MCF 10A (cell line): ENCODE results near the gene TMCO6. TPM values are rescaled to one million over a fixed set of nuclear protein-coding genes. Genes with fewer than 3 reads are reported as not detected.

Experiments
- BruUV-seq: library from RNA; stranded (reverse); fragments of 400-500 nt; replicated peaks from 2 replicates; lab custom pipeline; 2021; lab: Mats Ljungman, UMichigan
- CTCF ChIA-PET: fragments of 300-600 bp; sonication (Branson Sonifier 250); formaldehyde crosslinking; extraction: SDS; loops from one replicate; lab custom pipeline; 2021; ENCODE audit warnings: antibody characterized with exemption, inconsistent platforms; lab: Yijun Ruan, JAX
- POLR2A ChIA-PET: fragments of 300-600, 350-650 bp; sonication (Branson Sonifier 250); formaldehyde crosslinking; extraction: SDS; loops from one replicate; lab custom pipeline; 2020; ENCODE audit warnings: antibody characterized with exemption, inconsistent platforms; lab: Yijun Ruan, JAX
- DNase-seq: peaks from one replicate; pipeline ENCODE4 v3.0.0-alpha.2; 2018; ENCODE audit not compliant: unreplicated experiment
- H3K27ac Mint-ChIP-seq: one replicate; pipeline ENCODE4 v1.8.0; 2022; ENCODE audit warnings: mild to moderate bottlenecking, low read depth, mixed read lengths; ENCODE audit not compliant: unreplicated experiment
- H3K27me3 Mint-ChIP-seq: one replicate; pipeline ENCODE4 v1.8.0; 2022; ENCODE audit warnings: mixed read lengths; ENCODE audit not compliant: insufficient read depth, unreplicated experiment
- H3K36me3 Mint-ChIP-seq: one replicate; pipeline ENCODE4 v1.8.0; 2022; ENCODE audit warnings: mild to moderate bottlenecking, moderate library complexity, mixed read lengths; ENCODE audit not compliant: insufficient read depth, unreplicated experiment
- H3K4me1 Mint-ChIP-seq: one replicate; pipeline ENCODE4 v1.8.0; 2022; ENCODE audit warnings: mixed read lengths; ENCODE audit not compliant: insufficient read depth, unreplicated experiment
- H3K4me3 Mint-ChIP-seq: one replicate; pipeline ENCODE4 v1.8.0; 2022; ENCODE audit warnings: mild to moderate bottlenecking, moderate library complexity, mixed read lengths; ENCODE audit not compliant: unreplicated experiment
- H3K9me3 Mint-ChIP-seq: one replicate; pipeline ENCODE4 v1.8.0; 2022; ENCODE audit warnings: mixed read lengths; ENCODE audit not compliant: unreplicated experiment
- CTCF ChIP-seq: fragments of 200-600 bp; IDR thresholded peaks from one replicate; pipeline ENCODE4 v1.8.0; 2022; ENCODE audit warnings: antibody characterized with exemption, mild to moderate bottlenecking; ENCODE audit not compliant: unreplicated experiment
- intact Hi-C: fragments of 100-400 bp; cut with micrococcal nuclease; formaldehyde crosslinking; loops from 2 replicates; pipeline ENCODE4 v1.14.1; 2022
- total RNA-seq: library from RNA; stranded (reverse); gene quantifications from 2 replicates; pipeline ENCODE4 v1.2.3, GENCODE V29; 2022

Gene TMCO6
- total RNA-seq, 1 experiment from 2014 or later: 17.2 TPM

- peak overlapping the region; percentile 68 for H3K4me3 Mint-ChIP-seq
- ChIA-PET CTCF (interaction anchor here (0.5 to 3.7 kb wide), 8 partner anchors 7 to 274 kb away, joined by 3 to 12 read pairs (median 4); partner anchors contain the start of genes EIF4EBP3, IK, NDUFA2 and TMCO6), POLR2A (interaction anchor here (0.6 to 11.2 kb wide), 9 partner anchors 15 to 231 kb away, joined by 4 to 143 read pairs (median 12); partner anchors contain the start of genes ANKHD1, APBB3, IK and NDUFA2)
- DNase-seq: no peak
- H3K27ac Mint-ChIP-seq: no peak overlapping the region
- no TSS peak for BruUV-seq
- no peaks in the 10 kb centered on the region for H3K27me3 Mint-ChIP-seq
- H3K9me3 Mint-ChIP-seq: peaks cover 8% of the 10 kb centered on the region
- no peak for TF ChIP-seq CTCF
- intact Hi-C loops: no loop called here
- H3K4me1 Mint-ChIP-seq: peaks cover 30% of the 10 kb centered on the region
- peaks cover 8% of the 10 kb centered on the region for H3K36me3 Mint-ChIP-seq
Observed at GRCh38 chr5:140631831-140632365, 7.4 kb upstream of the TMCO6 start.

DNA sequence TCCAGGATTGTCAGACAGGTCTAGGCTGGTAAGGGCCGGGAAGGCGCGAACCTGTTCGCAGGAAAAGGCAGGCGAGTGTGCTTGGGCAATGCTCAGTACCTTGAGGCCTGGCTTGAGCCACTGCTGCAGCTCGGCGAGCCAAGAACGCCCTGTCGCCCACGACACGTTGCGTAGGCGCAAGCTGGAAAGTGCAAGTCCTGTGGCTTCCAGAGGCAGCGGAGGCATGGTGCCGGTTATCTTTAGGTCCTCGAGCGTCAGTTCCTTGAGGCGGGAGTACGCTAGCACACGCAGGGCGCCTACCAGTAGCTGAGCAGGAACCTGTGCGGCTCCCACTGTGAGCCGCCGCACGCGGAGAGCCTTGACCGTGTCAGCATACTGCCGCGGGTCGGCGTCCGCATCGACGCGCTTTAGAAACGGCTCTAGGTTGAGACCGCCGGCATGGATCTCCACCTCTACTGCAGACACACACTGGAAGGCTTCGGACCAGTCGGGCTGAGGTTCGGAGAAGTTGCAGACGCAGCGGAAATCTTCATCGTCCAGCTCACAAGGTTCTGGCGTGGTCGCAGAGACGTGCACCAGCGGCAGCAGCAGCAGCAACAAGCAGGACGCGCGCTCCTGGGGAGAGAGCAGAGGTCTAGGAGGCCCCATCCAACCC lies 6.8 kb upstream of the TMCO6 start:
- no peak overlapping the region for H3K27ac Mint-ChIP-seq
- H3K9me3 Mint-ChIP-seq: peaks cover 8% of the 10 kb centered on the region
- DNase-seq: peak; percentile 85
- peaks cover 30% of the 10 kb centered on the region for H3K4me1 Mint-ChIP-seq
- no peak for TF ChIP-seq CTCF
- no peaks in the 10 kb centered on the region for H3K27me3 Mint-ChIP-seq
- POLR2A ChIA-PET: interaction anchor here (0.6 to 11.2 kb wide), 14 partner anchors 9 to 974 kb away, joined by 3 to 143 read pairs (median 4); partner anchors contain the start of genes ANKHD1, APBB3, EIF4EBP3 and IK
- peaks cover 8% of the 10 kb centered on the region for H3K36me3 Mint-ChIP-seq
- peak overlapping the region; percentile 68 for H3K4me3 Mint-ChIP-seq
- BruUV-seq: no TSS peak
- CTCF ChIA-PET: interaction anchor here (0.5 to 1.6 kb wide), 10 partner anchors 42 to 1141 kb away, joined by 3 to 7 read pairs (median 3); partner anchors contain the start of gene EIF4EBP3
- intact Hi-C loops: no loop called here

DNA sequence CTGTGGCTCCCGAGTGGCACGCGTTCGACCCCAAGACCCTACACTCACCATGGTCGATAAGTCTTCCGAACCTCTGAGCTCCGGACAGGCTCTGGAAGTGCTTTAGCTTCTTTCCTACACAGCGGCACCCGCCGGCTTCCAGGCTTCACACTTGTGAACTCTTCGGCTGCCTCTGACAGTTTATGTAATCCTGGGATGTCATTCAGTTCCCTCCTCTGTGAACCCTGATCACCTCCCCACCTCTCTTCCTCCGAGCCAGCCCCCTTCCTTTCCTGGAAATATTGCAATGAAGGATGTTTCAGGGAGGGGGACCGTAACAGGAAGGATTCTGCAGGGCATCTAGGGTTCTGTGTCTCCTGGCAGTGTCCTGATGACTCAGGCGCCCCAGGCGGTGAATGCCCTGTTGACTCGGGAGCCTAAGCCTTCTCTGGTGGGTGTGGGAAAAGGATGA lies 6.2 kb upstream of the TMCO6 start, which contains the start of gene CD14:
CD14 (minus strand) TSS at position 155 of the 451 bp plus-strand sequence; CDS start at position 51, 104 bp downstream.
- BruUV-seq: no TSS peak
- intact Hi-C loops: no loop called here
- peak; percentile 18 for TF ChIP-seq CTCF
- POLR2A ChIA-PET: interaction anchor here (0.6 to 11.2 kb wide), 14 partner anchors 10 to 975 kb away, joined by 3 to 143 read pairs (median 4); partner anchors contain the start of genes ANKHD1, APBB3, EIF4EBP3 and IK
- Mint-ChIP-seq H3K9me3 (peaks cover 4% of the 10 kb centered on the region), H3K27ac (no peak within 1 kb of the TSS), H3K4me1 (peaks cover 30% of the 10 kb centered on the region), H3K4me3 (peak within 1 kb of the TSS; percentile 68), H3K27me3 (no peaks in the 10 kb centered on the region), H3K36me3 (peaks cover 6% of the 10 kb centered on the region)
- CTCF ChIA-PET: interaction anchor here (0.6 to 4.0 kb wide), 9 partner anchors 43 to 1141 kb away, joined by 3 to 41 read pairs (median 4); partner anchors contain the start of gene EIF4EBP3
- DNase-seq: peak; percentile 99
